ACHN (cell line): ENCODE results near the gene GPR25.
"Not testable (repeated sequence)": the region's sequence is repeated elsewhere in the genome, so short reads cannot be mapped to it uniquely, and the experiment has no call there.

Experiments used
- DNase-seq: peaks from one replicate; pipeline ENCODE4 v3.0.0-alpha.2; 2015
- in situ Hi-C: cut with HindIII; loops from 2 replicates; pipeline ENCODE4 v1.10.0; 2017; ENCODE audit warnings: low sequenced_read_pairs, low pct_ligation_motif_present, low pct_unique_long_range_greater_than_20kb

The GPR25 gene

DNA sequence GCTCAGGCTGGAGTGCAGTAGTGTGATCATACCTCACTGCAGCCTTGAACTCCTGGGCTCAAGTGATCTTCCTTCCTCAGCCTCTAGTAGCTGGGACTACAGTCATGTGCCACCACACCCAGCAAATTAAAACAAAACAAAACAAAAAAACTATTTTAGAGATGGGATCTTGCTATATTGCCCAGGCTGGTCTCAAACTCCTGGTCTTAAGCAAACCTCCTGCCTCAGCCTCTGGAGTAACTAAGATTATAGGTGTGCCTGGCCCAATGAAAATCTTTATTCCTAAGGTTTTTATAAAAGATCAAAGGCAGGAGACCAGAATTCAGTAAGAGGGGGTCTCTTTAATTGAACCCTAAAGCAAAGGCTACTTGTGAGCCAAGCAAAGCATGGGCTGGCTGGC lies 32.0 kb downstream of the GPR25 start:
- no peak for DNase-seq
- in situ Hi-C loops, result no loop called here

DNA sequence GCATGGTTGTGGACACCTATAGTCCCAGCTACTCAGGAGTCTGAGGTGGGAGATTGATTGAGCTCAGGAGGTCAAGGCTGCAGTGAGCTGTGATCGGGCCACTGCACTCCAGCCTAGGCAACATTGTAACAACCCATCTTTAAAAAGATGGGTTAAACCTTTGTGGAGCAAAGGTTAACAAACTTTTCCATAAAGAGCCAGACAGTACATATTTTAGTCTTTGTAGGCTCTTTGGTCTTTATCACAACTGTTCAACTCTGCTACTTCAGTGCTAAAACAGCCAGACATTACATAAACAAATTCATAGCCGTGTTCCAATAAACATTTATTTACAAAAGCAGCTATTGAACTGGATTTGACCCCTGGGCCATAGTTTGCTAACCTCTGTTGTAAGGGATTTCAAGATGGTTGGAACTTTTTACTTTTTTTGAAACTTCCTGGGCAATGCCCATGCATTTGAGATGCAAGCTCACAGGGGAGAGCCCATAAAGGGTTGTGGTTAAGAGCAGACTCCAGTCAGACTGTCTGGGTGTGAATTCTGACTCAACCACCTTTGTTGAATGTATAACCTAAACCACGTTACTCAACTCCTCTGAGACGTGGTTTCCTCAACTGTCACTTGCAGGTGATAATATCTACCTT lies 32.8 kb downstream of the GPR25 start:
- peak; percentile 27 for DNase-seq

DNA sequence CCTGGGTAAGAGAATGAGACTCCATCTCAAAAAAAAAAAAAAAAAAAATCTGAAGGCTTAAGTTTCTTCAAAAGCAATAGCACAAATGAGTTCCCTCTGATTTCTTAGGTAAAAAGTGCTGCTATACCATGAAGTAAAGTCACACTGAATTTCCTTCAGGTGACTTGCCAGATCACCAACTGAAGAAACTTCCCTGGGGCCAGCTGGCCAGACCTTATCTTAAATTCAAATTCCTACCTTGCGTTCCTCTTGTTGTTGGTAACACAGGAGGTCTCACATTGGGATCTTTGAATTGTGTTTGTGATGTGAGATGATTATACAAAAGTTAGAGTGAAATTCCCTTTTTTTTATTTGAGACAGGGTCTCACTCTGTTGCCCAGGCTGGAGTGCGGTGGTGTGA lies 33.7 kb downstream of the GPR25 start:
- in situ Hi-C loops, result no loop called here
- DNase-seq, result no peak

More for the DNA sequence above, 32.8 kb downstream of the GPR25 start:
- in situ Hi-C loops, result no loop called here

DNA sequence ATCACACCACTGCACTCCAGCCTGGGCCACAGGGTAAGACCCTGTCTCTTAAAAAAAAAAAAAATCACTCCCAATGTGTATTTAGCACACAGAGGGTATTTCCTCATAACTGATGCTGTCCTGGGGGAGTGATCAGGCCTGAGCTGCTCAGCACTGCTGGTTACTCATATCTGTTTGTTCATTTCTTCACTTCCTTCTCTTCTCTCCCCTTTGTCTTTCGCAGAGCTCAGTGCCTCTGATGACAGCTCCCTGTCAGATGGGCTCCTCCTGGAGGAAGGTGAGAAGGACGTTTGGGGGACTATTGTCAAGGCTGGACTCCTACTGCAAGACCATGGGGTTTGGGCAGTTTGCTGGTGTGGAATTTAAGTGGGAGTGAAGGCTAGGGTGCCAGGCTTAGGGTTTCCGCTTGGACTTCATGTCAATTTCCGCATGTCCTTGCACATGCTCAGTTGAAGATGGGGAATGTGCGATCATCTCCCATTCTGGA lies 34.9 kb downstream of the GPR25 start:
- in situ Hi-C loops, result no loop called here
- no peak for DNase-seq

GRCh38 chr1:200908191-200908868 lies 35.5 kb downstream of the GPR25 start:
- in situ Hi-C loops, result no loop called here
- DNase-seq, result no peak

DNA sequence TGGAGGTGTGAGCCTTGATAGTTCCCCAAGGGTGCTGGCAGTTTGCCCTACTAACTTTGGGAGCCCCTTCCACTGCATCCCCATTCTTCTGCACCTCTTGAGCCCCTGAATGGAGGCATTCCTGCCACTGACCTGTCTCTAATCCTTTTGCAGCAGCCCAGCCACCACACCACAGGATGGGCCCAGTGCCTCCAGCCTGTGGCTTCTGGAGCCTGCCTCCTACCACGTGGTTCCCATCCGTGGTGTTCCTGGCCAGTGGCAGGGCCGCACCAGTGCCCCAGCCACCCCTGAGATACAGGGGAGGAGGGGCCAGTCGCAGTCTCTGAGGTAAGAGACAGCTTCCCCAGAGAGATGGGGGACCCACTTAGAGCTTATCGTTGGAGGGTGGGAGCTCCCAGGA lies 36.3 kb downstream of the GPR25 start:
- no peak for DNase-seq
- in situ Hi-C loops, result no loop called here

DNA sequence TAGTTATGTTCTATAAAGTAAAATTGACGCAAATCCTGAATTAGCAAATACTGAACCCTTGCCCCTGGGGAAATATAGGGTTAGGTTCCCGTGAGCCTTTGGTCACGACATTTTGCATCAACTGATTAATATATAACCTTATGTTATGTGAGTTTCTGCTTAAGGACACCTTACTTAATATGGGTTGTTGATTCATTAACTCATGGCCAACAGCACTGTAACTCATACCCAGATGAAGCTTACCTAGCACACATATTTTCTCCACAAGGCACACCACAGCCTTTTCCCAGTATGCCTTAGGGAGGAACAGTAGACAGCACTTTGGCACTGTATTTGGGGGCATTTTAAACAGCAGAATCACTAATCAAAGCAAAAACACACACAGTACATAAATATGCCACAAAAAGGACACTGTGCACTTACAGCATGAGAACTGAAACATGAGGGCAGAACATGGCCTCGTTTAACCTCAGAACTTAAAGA lies 37.0 kb downstream of the GPR25 start:
- in situ Hi-C loops, result no loop called here

DNA sequence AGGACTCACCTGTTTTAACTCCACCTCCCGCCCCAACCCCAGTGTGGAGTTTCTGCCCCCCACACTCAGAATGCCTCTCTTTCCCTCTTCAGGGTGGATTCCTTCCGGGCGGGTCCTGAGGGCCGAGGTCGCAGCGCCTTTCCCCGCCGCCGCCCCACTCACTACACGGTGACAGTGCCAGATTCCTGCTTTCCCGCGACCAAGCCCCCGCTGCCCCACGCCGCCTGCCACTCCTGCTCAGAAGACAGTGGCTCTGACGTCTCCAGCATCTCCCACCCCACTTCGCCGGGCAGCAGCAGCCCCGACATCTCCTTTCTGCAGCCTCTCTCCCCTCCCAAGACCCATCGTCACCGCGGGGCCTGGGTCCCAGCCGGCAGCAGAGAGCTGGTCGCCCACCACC lies 38.6 kb downstream of the GPR25 start:
- in situ Hi-C loops, result no loop called here
- no peak for DNase-seq

More for the DNA sequence above, 37.0 kb downstream of the GPR25 start:
- DNase-seq, result no peak

DNA sequence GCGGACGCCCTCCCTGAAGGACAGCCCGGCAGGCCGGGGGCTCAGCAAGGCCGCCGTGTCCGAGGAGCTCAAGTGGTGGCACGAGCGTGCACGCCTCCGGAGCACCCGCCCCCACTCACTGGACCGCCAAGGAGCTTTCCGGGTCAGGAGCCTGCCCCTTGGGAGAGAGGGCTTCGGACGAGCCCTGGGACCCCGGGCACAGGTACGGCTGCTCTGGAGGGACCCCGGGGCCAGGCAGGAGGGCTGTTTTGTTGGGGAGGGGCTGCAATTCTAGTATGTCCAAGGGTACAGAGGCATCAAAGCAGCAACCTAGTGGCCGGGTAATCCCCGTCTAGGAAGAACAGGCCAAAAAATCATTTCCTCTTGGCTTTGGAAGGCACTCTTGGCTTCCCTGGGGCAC lies 39.2 kb downstream of the GPR25 start:
- DNase-seq, in situ Hi-C loops: not testable (repeated sequence)

DNA sequence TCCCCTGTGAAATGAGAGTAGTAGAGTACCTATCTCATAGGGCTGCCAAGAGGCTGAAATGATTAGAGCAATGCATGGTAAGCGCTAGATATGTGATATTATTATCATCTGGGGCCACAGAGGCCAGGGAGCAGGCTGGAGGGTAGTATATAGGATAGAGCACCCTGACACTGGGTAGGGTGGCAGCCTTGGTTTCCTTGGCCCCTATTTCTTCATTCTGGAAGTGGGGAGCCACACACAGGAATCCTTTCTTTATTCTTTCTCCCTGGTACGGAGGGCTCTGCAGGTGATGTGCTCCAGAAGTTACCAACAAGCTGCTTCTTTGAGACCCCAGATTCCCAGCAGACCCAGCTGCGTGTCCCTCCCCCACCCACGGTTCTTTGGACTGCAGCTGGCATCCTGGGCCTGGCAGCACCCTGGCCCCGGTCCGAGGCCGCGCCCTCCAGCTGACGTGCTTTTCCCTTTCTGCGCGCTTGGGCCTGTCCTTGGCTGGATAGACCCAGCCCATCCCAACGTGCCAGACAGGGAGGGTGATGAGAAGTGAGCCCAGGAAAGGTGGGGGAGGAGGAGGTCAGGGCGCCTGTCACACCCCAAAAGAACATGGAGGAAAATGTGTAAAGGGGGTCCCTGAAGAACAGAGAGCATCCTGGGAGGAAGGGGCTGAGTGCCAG lies 40.1 kb downstream of the GPR25 start:
- DNase-seq, result no peak

GRCh38 chr1:200916152-200916551 lies 43.4 kb downstream of the GPR25 start:
- in situ Hi-C loops, result no loop called here
- no peak for DNase-seq

More for the DNA sequence above, 40.1 kb downstream of the GPR25 start:
- in situ Hi-C loops, result no loop called here

DNA sequence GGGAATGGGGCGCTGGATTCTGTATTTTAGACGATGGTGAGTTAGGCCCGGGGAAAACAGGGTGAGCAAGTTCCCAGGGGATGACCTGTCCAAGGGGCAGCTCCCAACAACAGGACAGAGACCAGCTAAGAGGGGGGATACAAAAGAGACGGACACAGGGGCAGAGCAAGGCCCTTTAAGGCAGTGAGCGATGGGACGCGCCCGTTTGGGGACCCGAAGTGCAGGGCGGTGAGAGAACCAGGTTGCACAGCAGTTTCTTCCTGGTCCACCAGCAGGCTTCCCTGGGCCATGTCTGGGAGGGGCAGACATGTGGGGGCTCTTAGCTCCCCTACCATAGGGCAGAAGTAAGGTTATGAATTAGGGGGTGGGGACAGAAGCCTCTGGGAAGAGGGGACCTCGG lies 43.9 kb downstream of the GPR25 start:
- in situ Hi-C loops, result no loop called here
- DNase-seq, result no peak

DNA sequence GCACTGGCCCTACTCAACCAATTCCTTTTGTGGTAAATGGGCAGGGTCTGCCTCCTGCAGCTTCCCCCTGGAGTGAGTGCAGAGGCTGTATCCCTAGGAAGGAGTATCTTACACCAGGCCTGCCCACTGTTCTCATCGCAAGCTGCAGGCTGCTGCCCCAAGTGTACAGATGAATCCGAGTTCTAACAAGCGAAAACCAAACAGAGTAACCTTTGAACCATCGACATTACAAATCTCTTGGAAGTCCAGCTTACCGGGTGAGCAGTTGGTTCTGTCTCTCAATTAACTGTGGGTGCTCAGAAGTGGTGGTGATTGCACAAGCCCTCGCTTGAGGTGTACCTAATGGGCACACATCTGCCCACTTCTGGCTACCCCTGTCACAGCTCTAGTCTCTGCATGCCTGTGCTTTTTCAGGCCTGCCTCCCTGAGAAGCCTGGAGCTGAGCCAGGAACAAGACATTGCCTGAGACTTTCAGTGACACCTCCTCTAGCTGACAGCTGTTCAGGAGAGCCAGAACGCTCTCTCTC lies 44.6 kb downstream of the GPR25 start:
- in situ Hi-C loops, result no loop called here
- no peak for DNase-seq

DNA sequence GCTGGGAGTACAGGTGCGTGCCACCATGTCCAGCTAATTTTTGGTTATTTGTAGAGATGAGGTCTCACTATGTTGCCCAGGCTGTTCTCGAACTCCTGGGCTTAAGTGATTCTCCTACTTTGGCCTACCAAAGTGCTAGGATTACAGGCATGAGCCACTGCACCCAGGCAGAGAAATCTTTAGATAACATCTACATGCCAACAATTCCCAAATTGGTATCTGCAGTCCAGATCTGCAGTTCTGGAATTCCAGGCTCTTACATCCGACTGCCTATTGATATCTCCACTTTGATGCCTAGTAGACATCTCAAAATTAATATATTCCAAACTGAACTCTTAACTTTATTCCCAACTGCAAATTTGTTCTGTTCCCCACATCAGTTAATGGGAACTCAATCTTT lies 45.2 kb downstream of the GPR25 start:
- DNase-seq, result no peak
- in situ Hi-C loops, result no loop called here

DNA sequence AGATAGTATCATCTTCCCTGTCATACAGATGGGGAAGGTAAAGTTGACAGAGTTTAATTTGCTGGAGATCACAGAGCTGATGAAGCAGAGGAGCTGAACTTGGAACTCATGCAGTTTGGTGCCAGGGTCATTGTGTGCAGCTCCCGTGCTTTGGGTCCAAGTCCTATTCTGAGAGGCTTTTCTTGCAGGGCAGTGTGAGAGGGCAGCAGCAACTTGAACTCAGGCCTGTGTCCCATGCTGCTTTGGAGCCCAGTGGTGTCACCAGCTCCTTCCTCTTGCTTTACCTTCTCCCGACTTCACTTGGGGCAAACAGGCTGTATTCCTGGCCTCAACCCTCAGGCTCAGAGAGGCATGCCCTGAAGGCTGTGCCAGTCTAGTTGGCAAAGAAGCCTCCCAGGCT lies 46.6 kb downstream of the GPR25 start:
- no peak for DNase-seq
- in situ Hi-C loops, result no loop called here

DNA sequence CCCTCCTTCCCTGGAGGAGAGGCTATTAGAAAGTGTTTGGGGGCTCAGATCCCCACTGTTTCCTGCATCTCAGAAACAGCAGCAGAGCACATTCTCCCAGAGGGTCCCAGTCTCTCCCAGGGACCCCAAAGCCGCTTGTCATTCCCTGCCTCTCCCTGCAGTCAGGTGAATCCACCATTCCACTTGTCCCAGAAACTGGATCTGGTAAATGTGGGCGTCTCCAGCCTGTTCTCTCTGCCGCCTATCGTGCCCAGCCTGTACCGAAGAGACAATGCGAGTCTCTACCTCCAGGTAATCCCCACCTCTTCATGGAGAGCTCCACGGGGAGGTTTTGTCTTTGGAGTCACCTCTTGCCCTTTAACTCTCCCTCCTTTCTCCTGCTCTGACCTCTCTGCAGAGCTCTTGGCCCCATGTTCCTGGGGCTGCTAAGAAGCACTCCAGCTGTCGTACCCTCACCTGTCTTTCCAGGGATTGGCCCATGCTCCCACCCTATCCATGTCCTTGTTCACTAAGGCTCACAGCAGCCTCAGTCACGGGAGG lies 48.9 kb downstream of the GPR25 start:
- in situ Hi-C loops, result no loop called here
- DNase-seq, result no peak

GRCh38 chr1:200922406-200922805 lies 49.6 kb downstream of the GPR25 start:
- in situ Hi-C loops, result no loop called here
- no peak for DNase-seq

GRCh38 chr1:200923601-200924000 lies 50.8 kb downstream of the GPR25 start:
- in situ Hi-C loops, result no loop called here
- no peak for DNase-seq
